ENCODE results near the gene SPRED2. TPM values are rescaled to one million over a fixed set of nuclear protein-coding genes. Genes with fewer than 3 reads are reported as not detected.

Gene SPRED2
- polyA plus RNA-seq, 1 donor from 2014 or later, result 5.3 TPM

DNA sequence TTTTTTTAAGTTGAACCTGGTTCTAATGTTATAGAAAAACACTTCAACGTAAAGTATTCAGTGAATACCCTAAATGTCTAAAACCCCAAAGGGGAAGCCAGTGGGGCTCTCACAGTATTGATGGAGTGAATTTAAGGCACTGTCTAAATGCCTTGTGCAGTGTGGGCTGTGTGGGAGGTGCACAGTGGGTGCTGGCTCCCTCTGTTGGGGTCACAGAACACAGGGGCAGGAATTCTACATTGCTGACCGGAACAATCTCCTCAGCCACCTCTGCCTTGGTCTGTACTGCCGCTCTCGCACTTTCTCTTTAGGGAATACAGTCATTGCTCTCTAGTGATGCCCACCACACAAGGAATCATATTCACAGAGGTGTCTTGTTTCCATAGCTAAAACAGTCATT lies 45.4 kb downstream of the SPRED2 start:
- no peak overlapping the region for H3K9ac ChIP-seq (ENCODE audit: low read length)
- H3K27ac ChIP-seq (ENCODE audit: low read length), result no peak overlapping the region
- no peak overlapping the region for H2AFZ ChIP-seq (ENCODE audit: low read depth, low read length)
- H3K36me3 ChIP-seq (ENCODE audit: insufficient read depth, low read length), result no peaks in the 10 kb centered on the region
- TF ChIP-seq RAD21 (conservative IDR thresholded peaks at IDR 0.05) (no peak), MXI1 (conservative IDR thresholded peaks at IDR 0.05; ENCODE audit: poor library complexity, severe bottlenecking) (no peak), SMC3 (conservative IDR thresholded peaks at IDR 0.05; ENCODE audit: poor library complexity) (no peak), TAF1 (IDR thresholded peaks at IDR 0.05; ENCODE audit: low read depth) (no peak), EZH2 (IDR thresholded peaks at IDR 0.05; ENCODE audit: borderline replicate concordance, insufficient read depth, low read length, poor library complexity, severe bottlenecking) (no peak)
- TF ChIP-seq, protein P1, sequence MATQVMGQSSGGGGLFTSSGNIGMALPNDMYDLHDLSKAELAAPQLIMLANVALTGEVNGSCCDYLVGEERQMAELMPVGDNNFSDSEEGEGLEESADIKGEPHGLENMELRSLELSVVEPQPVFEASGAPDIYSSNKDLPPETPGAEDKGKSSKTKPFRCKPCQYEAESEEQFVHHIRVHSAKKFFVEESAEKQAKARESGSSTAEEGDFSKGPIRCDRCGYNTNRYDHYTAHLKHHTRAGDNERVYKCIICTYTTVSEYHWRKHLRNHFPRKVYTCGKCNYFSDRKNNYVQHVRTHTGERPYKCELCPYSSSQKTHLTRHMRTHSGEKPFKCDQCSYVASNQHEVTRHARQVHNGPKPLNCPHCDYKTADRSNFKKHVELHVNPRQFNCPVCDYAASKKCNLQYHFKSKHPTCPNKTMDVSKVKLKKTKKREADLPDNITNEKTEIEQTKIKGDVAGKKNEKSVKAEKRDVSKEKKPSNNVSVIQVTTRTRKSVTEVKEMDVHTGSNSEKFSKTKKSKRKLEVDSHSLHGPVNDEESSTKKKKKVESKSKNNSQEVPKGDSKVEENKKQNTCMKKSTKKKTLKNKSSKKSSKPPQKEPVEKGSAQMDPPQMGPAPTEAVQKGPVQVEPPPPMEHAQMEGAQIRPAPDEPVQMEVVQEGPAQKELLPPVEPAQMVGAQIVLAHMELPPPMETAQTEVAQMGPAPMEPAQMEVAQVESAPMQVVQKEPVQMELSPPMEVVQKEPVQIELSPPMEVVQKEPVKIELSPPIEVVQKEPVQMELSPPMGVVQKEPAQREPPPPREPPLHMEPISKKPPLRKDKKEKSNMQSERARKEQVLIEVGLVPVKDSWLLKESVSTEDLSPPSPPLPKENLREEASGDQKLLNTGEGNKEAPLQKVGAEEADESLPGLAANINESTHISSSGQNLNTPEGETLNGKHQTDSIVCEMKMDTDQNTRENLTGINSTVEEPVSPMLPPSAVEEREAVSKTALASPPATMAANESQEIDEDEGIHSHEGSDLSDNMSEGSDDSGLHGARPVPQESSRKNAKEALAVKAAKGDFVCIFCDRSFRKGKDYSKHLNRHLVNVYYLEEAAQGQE (IDR thresholded peaks at IDR 0.05; ENCODE audit: borderline replicate concordance), result no peak
- TF ChIP-seq, protein P2, sequence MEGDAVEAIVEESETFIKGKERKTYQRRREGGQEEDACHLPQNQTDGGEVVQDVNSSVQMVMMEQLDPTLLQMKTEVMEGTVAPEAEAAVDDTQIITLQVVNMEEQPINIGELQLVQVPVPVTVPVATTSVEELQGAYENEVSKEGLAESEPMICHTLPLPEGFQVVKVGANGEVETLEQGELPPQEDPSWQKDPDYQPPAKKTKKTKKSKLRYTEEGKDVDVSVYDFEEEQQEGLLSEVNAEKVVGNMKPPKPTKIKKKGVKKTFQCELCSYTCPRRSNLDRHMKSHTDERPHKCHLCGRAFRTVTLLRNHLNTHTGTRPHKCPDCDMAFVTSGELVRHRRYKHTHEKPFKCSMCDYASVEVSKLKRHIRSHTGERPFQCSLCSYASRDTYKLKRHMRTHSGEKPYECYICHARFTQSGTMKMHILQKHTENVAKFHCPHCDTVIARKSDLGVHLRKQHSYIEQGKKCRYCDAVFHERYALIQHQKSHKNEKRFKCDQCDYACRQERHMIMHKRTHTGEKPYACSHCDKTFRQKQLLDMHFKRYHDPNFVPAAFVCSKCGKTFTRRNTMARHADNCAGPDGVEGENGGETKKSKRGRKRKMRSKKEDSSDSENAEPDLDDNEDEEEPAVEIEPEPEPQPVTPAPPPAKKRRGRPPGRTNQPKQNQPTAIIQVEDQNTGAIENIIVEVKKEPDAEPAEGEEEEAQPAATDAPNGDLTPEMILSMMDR (IDR thresholded peaks at IDR 0.05; ENCODE audit: poor library complexity, severe bottlenecking), result no peak
- H3K4me2 ChIP-seq (ENCODE audit: low read length), result no peak overlapping the region
- no peak overlapping the region for H3K4me3 ChIP-seq (ENCODE audit: low read length)
- H4K20me1 ChIP-seq (ENCODE audit: insufficient read depth), result no peaks in the 10 kb centered on the region
- H3F3A ChIP-seq (ENCODE audit: insufficient read depth, low read length, poor library complexity, severe bottlenecking), result no peaks in the 10 kb centered on the region
- peaks cover 18% of the 10 kb centered on the region for H3K79me2 ChIP-seq (replicated peaks; ENCODE audit: insufficient read depth, low read length)
- no peaks in the 10 kb centered on the region for H3K9me2 ChIP-seq (ENCODE audit: insufficient read depth, low read length)
- no peaks in the 10 kb centered on the region for H3K9me3 ChIP-seq (ENCODE audit: low read length)
- H3K27me3 ChIP-seq (ENCODE audit: insufficient read depth, low read depth, low read length), result no peaks in the 10 kb centered on the region

DNA sequence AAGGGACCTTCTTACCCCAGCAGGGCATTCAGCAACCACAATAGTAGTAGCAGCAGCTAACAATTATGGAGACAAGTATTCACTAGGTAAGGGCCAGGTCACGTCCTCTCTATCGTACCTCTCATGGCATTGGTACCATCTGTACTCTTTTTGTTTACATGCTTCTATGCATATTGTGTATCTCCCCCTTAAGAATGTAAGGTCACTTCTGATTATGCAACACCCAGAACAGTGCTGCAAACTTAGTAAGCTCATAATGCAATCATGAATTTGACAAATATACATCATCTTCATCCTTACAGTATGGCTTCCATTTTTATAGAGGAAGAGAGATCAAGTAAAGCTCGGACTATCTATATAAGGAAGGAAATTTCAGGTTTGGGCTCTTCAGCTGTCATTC lies 46.1 kb downstream of the SPRED2 start:
- no peaks in the 10 kb centered on the region for H4K20me1 ChIP-seq (ENCODE audit: insufficient read depth)
- H3K9ac ChIP-seq (ENCODE audit: low read length), result no peak overlapping the region
- H3K4me2 ChIP-seq (ENCODE audit: low read length), result no peak overlapping the region
- no peaks in the 10 kb centered on the region for H3K36me3 ChIP-seq (ENCODE audit: insufficient read depth, low read length)
- no peak overlapping the region for H2AFZ ChIP-seq (ENCODE audit: low read depth, low read length)
- no peaks in the 10 kb centered on the region for H3K9me3 ChIP-seq (ENCODE audit: low read length)
- H3K9me2 ChIP-seq (ENCODE audit: insufficient read depth, low read length), result no peaks in the 10 kb centered on the region
- H3K79me2 ChIP-seq (replicated peaks; ENCODE audit: insufficient read depth, low read length), result peaks cover 13% of the 10 kb centered on the region
- no peaks in the 10 kb centered on the region for H3F3A ChIP-seq (ENCODE audit: insufficient read depth, low read length, poor library complexity, severe bottlenecking)
- H3K4me3 ChIP-seq (ENCODE audit: low read length), result no peak overlapping the region
- no peak overlapping the region for H3K27ac ChIP-seq (ENCODE audit: low read length)
- no peaks in the 10 kb centered on the region for H3K27me3 ChIP-seq (ENCODE audit: insufficient read depth, low read depth, low read length)
- TF ChIP-seq, protein P1 (IDR thresholded peaks at IDR 0.05; ENCODE audit: borderline replicate concordance), result no peak
- TF ChIP-seq POLR2AphosphoS5 (IDR thresholded peaks at IDR 0.05) (no peak), TAF1 (IDR thresholded peaks at IDR 0.05; ENCODE audit: low read depth) (no peak), RAD21 (conservative IDR thresholded peaks at IDR 0.05) (no peak), EP300 (conservative IDR thresholded peaks at IDR 0.05; ENCODE audit: poor library complexity, severe bottlenecking) (no peak), EZH2 (IDR thresholded peaks at IDR 0.05; ENCODE audit: borderline replicate concordance, insufficient read depth, low read length, poor library complexity, severe bottlenecking) (no peak), MXI1 (conservative IDR thresholded peaks at IDR 0.05; ENCODE audit: poor library complexity, severe bottlenecking) (no peak), SMC3 (conservative IDR thresholded peaks at IDR 0.05; ENCODE audit: poor library complexity) (no peak)
- TF ChIP-seq, protein P2 (IDR thresholded peaks at IDR 0.05; ENCODE audit: poor library complexity, severe bottlenecking), result no peak
